ENCODE measurements around the gene VWA3B. TPM values are rescaled to one million over a fixed set of nuclear protein-coding genes. Genes with fewer than 3 reads are reported as not detected.

VWA3B gene
- total and polyA plus RNA-seq, 4 donors, result 3.5 to 29.2 (median 11.2) TPM

- no peak overlapping the region for H3K4me3 ChIP-seq
- H3K36me3 ChIP-seq (ENCODE audit: control insufficient read depth in 4 of 4, insufficient read depth in 4 of 4, low read length in 4 of 4), result no peaks in the 10 kb centered on the region
- TF ChIP-seq CTCF (IDR thresholded peaks at IDR 0.05; ENCODE audit: control extremely low read depth, extremely low read depth), result no peak
- 79 to 91% methylated on average over 7 of the region's 7 CpGs for WGBS, 2 donors
- ATAC-seq (ENCODE audit: insufficient read depth, low FRiP score), result no peak
- H3K27ac ChIP-seq (ENCODE audit: low read depth in 1 of 2, low read length in 1 of 2), result no peak overlapping the region
- no peaks in the 10 kb centered on the region for H3K27me3 ChIP-seq (ENCODE audit: control insufficient read depth in 3 of 3, insufficient read depth in 3 of 3, low read length in 2 of 3)
- H3K4me1 ChIP-seq (ENCODE audit: control insufficient read depth in 5 of 5, insufficient read depth in 5 of 5, low read length in 5 of 5), result peaks cover 0 to 2% (median 0%) of the 10 kb centered on the region in 5 donors
- no peak overlapping the region for H3K9ac ChIP-seq (ENCODE audit: insufficient read depth in 1 of 2, low read length in 2 of 2)
- peaks cover 0 to 5% (median 1%) of the 10 kb centered on the region in 4 donors for H3K9me3 ChIP-seq (ENCODE audit: control insufficient read depth in 4 of 4, insufficient read depth in 3 of 4, low read length in 3 of 4)
- no peak for DNase-seq
Observed at GRCh38 chr2:98072442-98072841, 14.5 kb upstream of the VWA3B start.

- TF ChIP-seq CTCF (IDR thresholded peaks at IDR 0.05; ENCODE audit: control extremely low read depth, extremely low read depth), result no peak
- H3K9ac ChIP-seq (ENCODE audit: insufficient read depth in 1 of 2, low read length in 2 of 2), result no peak overlapping the region
- H3K27me3 ChIP-seq (ENCODE audit: control insufficient read depth in 3 of 3, insufficient read depth in 3 of 3, low read length in 2 of 3), result no peaks in the 10 kb centered on the region
- no peak for ATAC-seq (ENCODE audit: insufficient read depth, low FRiP score)
- H3K4me3 ChIP-seq, result no peak overlapping the region
- WGBS, 2 donors, result 79 to 84% methylated on average over 2 of the region's 2 CpGs
- no peaks in the 10 kb centered on the region for H3K36me3 ChIP-seq (ENCODE audit: control insufficient read depth in 4 of 4, insufficient read depth in 4 of 4, low read length in 4 of 4)
- H3K9me3 ChIP-seq (ENCODE audit: control insufficient read depth in 4 of 4, insufficient read depth in 3 of 4, low read length in 3 of 4), result peaks cover 0 to 16% (median 0%) of the 10 kb centered on the region in 4 donors
- no peak overlapping the region for H3K27ac ChIP-seq (ENCODE audit: low read depth in 1 of 2, low read length in 1 of 2)
- H3K4me1 ChIP-seq (ENCODE audit: control insufficient read depth in 5 of 5, insufficient read depth in 5 of 5, low read length in 5 of 5), result no peaks in the 10 kb centered on the region
- DNase-seq, result no peak
Observed at GRCh38 chr2:98078701-98079100, 8.3 kb upstream of the VWA3B start.

- no peak for DNase-seq
- ATAC-seq (ENCODE audit: insufficient read depth, low FRiP score), result no peak
- H3K4me3 ChIP-seq, result no peak overlapping the region
- WGBS, 2 donors, result 66 to 79% methylated on average over 5 of the region's 5 CpGs
- no peak overlapping the region for H3K9ac ChIP-seq (ENCODE audit: insufficient read depth in 1 of 2, low read length in 2 of 2)
- H3K27ac ChIP-seq (ENCODE audit: low read depth in 1 of 2, low read length in 1 of 2), result no peak overlapping the region
- H3K9me3 ChIP-seq (ENCODE audit: control insufficient read depth in 4 of 4, insufficient read depth in 3 of 4, low read length in 3 of 4), result peaks cover 0 to 12% (median 0%) of the 10 kb centered on the region in 4 donors
- H3K4me1 ChIP-seq (ENCODE audit: control insufficient read depth in 5 of 5, insufficient read depth in 5 of 5, low read length in 5 of 5), result peaks cover 0 to 12% (median 8%) of the 10 kb centered on the region in 5 donors
- H3K36me3 ChIP-seq (ENCODE audit: control insufficient read depth in 4 of 4, insufficient read depth in 4 of 4, low read length in 4 of 4), result no peaks in the 10 kb centered on the region
- peaks cover 0 to 16% (median 8%) of the 10 kb centered on the region in 3 donors for H3K27me3 ChIP-seq (ENCODE audit: control insufficient read depth in 3 of 3, insufficient read depth in 3 of 3, low read length in 2 of 3)
- TF ChIP-seq CTCF (IDR thresholded peaks at IDR 0.05; ENCODE audit: control extremely low read depth, extremely low read depth), result no peak
Observed at GRCh38 chr2:98084151-98084868, 2.7 kb upstream of the VWA3B start.
